ENCODE data around the gene FCHSD2. TPM values are rescaled to one million over a fixed set of nuclear protein-coding genes. Genes with fewer than 3 reads are reported as not detected.

FCHSD2 gene
- total and polyA plus RNA-seq, 2 donors (not counting 1 experiment from before 2014, with no cell fraction given): 113 to 189 TPM

GRCh38 chr11:73001615-73002014 lies 140.5 kb downstream of the FCHSD2 start:
- Histone ChIP-seq H3K9ac (ENCODE audit: low read length) (no peak overlapping the region), H3K79me2 (ENCODE audit: control insufficient read depth, insufficient read depth, low read length) (peaks cover 87% of the 10 kb centered on the region), H3K36me3 (replicated peaks in 1 of 2; ENCODE audit: control extremely low read depth in 1 of 2, control insufficient read depth in 1 of 2, extremely low read depth in 1 of 2, insufficient read depth in 2 of 2, low read length in 1 of 2) (peaks cover 6 to 54% of the 10 kb centered on the region in 2 experiments), H2AFZ (ENCODE audit: insufficient read depth, low read depth, low read length, poor library complexity, severe bottlenecking) (no peak overlapping the region), H3K27ac (ENCODE audit: low read length in 2 of 2) (peak overlapping the region; percentile 86 to 87), H4K20me1 (ENCODE audit: control insufficient read depth, insufficient read depth, low read length, poor library complexity, severe bottlenecking) (no peaks in the 10 kb centered on the region), H3K27me3 (replicated peaks in 1 of 4; ENCODE audit: control extremely low read depth in 1 of 4, control insufficient read depth in 3 of 4, insufficient read depth in 4 of 4, low read length in 3 of 4) (no peaks in the 10 kb centered on the region), H3K4me1 (ENCODE audit: control insufficient read depth in 2 of 2, insufficient read depth in 2 of 2, low read length in 2 of 2) (peaks cover 66 to 70% of the 10 kb centered on the region in 2 donors), H3K4me3 (ENCODE audit: control extremely low read depth in 1 of 5, extremely low read depth in 1 of 5, insufficient read depth in 1 of 5, low read depth in 2 of 5, low read length in 4 of 5) (peak overlapping the region in 1 of 5 experiments; percentile 5), H3K9me3 (ENCODE audit: control extremely low read depth in 1 of 3, control insufficient read depth in 2 of 3, insufficient read depth in 1 of 3, low read length in 2 of 3) (peaks cover 1 to 13% (median 8%) of the 10 kb centered on the region in 3 donors), H3K4me2 (replicated peaks; ENCODE audit: low read depth, low read length, poor library complexity, severe bottlenecking) (peak overlapping the region; percentile 21)
- intact Hi-C loops (cut with micrococcal nuclease): loop anchor here (2.0 to 5.0 kb wide), 3 partner anchors 34 to 141 kb away; partner anchors contain the start of gene FCHSD2
- Mint-ChIP-seq H3K4me3 (no peak overlapping the region), H3K27ac (peak overlapping the region; percentile 75), H3K4me1 (peaks cover 70% of the 10 kb centered on the region), H3K9me3 (ENCODE audit: insufficient read depth) (peaks cover 6% of the 10 kb centered on the region), H3K27me3 (no peaks in the 10 kb centered on the region)
- WGBS (ENCODE audit: insufficient coverage): no CpG with 5 or more reads among the region's 4 CpGs
- TF ChIP-seq, protein P1, sequence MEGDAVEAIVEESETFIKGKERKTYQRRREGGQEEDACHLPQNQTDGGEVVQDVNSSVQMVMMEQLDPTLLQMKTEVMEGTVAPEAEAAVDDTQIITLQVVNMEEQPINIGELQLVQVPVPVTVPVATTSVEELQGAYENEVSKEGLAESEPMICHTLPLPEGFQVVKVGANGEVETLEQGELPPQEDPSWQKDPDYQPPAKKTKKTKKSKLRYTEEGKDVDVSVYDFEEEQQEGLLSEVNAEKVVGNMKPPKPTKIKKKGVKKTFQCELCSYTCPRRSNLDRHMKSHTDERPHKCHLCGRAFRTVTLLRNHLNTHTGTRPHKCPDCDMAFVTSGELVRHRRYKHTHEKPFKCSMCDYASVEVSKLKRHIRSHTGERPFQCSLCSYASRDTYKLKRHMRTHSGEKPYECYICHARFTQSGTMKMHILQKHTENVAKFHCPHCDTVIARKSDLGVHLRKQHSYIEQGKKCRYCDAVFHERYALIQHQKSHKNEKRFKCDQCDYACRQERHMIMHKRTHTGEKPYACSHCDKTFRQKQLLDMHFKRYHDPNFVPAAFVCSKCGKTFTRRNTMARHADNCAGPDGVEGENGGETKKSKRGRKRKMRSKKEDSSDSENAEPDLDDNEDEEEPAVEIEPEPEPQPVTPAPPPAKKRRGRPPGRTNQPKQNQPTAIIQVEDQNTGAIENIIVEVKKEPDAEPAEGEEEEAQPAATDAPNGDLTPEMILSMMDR (IDR thresholded peaks at IDR 0.05): no peak
- TF ChIP-seq EZH2 (IDR thresholded peaks at IDR 0.05; ENCODE audit: borderline replicate concordance, insufficient read depth, low read depth, low read length, poor library complexity, severe bottlenecking): no peak
- DNase-seq (no peak), ATAC-seq (ENCODE audit: low read depth) (no peak)
- ChIA-PET CTCF (no interaction called here), POLR2A (no interaction called here)

DNA sequence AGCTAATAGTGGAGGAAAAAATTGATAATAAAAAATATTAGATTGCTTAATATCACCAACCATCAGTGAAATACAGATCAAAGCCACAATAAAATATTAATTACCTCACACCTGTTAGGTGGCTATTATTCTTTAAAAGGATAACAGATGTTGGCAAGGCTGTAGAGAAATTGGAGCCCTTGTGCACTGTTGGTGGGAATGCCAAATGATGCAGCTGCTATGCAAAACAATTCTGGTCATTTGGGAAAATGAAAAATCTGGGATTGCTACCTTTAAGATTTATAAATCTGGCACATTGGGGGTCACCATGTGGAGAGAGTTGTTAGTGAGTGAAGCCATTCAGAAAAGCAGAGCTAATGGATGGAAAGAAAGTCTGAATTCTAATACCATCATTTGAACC lies 143.4 kb downstream of the FCHSD2 start:
- peaks cover 4 to 39% of the 10 kb centered on the region in 2 experiments for H3K36me3 ChIP-seq (replicated peaks in 1 of 2; ENCODE audit: control extremely low read depth in 1 of 2, control insufficient read depth in 1 of 2, extremely low read depth in 1 of 2, insufficient read depth in 2 of 2, low read length in 1 of 2)
- intact Hi-C loops (cut with micrococcal nuclease): no loop called here
- H3K27me3 ChIP-seq (replicated peaks in 1 of 4; ENCODE audit: control extremely low read depth in 1 of 4, control insufficient read depth in 3 of 4, insufficient read depth in 4 of 4, low read length in 3 of 4): no peaks in the 10 kb centered on the region
- peaks cover 50 to 53% of the 10 kb centered on the region in 2 donors for H3K4me1 ChIP-seq (ENCODE audit: control insufficient read depth in 2 of 2, insufficient read depth in 2 of 2, low read length in 2 of 2)
- POLR2A ChIA-PET: interaction anchor here (0.6 to 0.7 kb wide), 2 partner anchors 14 to 144 kb away, joined by 3 to 4 read pairs; partner anchors contain the start of gene FCHSD2
- Mint-ChIP-seq H3K27me3 (no peaks in the 10 kb centered on the region), H3K27ac (peak overlapping the region; percentile 65), H3K4me1 (peaks cover 66% of the 10 kb centered on the region), H3K4me3 (peak overlapping the region; percentile 5), H3K9me3 (ENCODE audit: insufficient read depth) (peaks cover 4% of the 10 kb centered on the region)
- no peak overlapping the region for H2AFZ ChIP-seq (ENCODE audit: insufficient read depth, low read depth, low read length, poor library complexity, severe bottlenecking)
- peaks cover 86% of the 10 kb centered on the region for H3K79me2 ChIP-seq (ENCODE audit: control insufficient read depth, insufficient read depth, low read length)
- H4K20me1 ChIP-seq (ENCODE audit: control insufficient read depth, insufficient read depth, low read length, poor library complexity, severe bottlenecking): no peaks in the 10 kb centered on the region
- no peak overlapping the region for H3K4me2 ChIP-seq (replicated peaks; ENCODE audit: low read depth, low read length, poor library complexity, severe bottlenecking)
- no peak overlapping the region for H3K9ac ChIP-seq (ENCODE audit: low read length)
- no peak for TF ChIP-seq EZH2 (IDR thresholded peaks at IDR 0.05; ENCODE audit: borderline replicate concordance, insufficient read depth, low read depth, low read length, poor library complexity, severe bottlenecking)
- TF ChIP-seq, protein P1 (IDR thresholded peaks at IDR 0.05): no peak
- H3K4me3 ChIP-seq (ENCODE audit: control extremely low read depth in 1 of 5, extremely low read depth in 1 of 5, insufficient read depth in 1 of 5, low read depth in 2 of 5, low read length in 4 of 5): no peak overlapping the region
- CTCF ChIA-PET: interaction anchor here (1.4 kb wide), 1 partner anchor 8 kb away, joined by 3 read pairs; no protein-coding TSS in a partner anchor
- ATAC-seq (ENCODE audit: low read depth) (no peak), DNase-seq (no peak)
- H3K27ac ChIP-seq (ENCODE audit: low read length in 2 of 2): peak overlapping the region in 1 of 2 donors; percentile 60
- peaks cover 1 to 9% (median 2%) of the 10 kb centered on the region in 3 donors for H3K9me3 ChIP-seq (ENCODE audit: control extremely low read depth in 1 of 3, control insufficient read depth in 2 of 3, insufficient read depth in 1 of 3, low read length in 2 of 3)

Measured in B cell (primary cell).